HG03521 (cell line): Measurements from ENCODE around the gene GHDC.
"Not testable (repeated sequence)": the region's sequence is repeated elsewhere in the genome, so short reads cannot be mapped to it uniquely, and the experiment has no call there.

Experiments
- ATAC-seq: cut with Tn5 transposase; IDR thresholded peaks from one replicate; pipeline ENCODE4 v1.9.1; 2021; ENCODE audit warnings: mild to moderate bottlenecking, moderate library complexity; ENCODE audit not compliant: unreplicated experiment

GHDC gene

GRCh38 chr17:42193969-42194899 lies at the start of gene GHDC:
Gene GHDC, minus strand, starts transcription at chr17:42194494. Its CDS starts 913 bp downstream, at chr17:42193581.
- ATAC-seq = peak; percentile 84

GRCh38 chr17:42243493-42243982 lies 49.2 kb upstream of the GHDC start:
- ATAC-seq = no peak

- no peak for ATAC-seq
Observed at GRCh38 chr17:42241871-42242270, 47.6 kb upstream of the GHDC start.

GRCh38 chr17:42240863-42241262 lies 46.6 kb upstream of the GHDC start:
- ATAC-seq = not testable (repeated sequence)

GRCh38 chr17:42240201-42240600 lies 45.9 kb upstream of the GHDC start:
- ATAC-seq = no peak

GRCh38 chr17:42239576-42239975 lies 45.3 kb upstream of the GHDC start:
- not testable (repeated sequence) for ATAC-seq

- ATAC-seq = no peak
Observed at GRCh38 chr17:42236760-42237159, 42.5 kb upstream of the GHDC start.

- no peak for ATAC-seq
Observed at GRCh38 chr17:42233994-42234393, 39.7 kb upstream of the GHDC start.

- no peak for ATAC-seq
Observed at GRCh38 chr17:42233156-42233555, 38.9 kb upstream of the GHDC start.

GRCh38 chr17:42230225-42230624 lies 35.9 kb upstream of the GHDC start:
- ATAC-seq = no peak

GRCh38 chr17:42227849-42228700 lies 33.8 kb upstream of the GHDC start:
- no peak for ATAC-seq

- ATAC-seq = no peak
Observed at GRCh38 chr17:42225646-42226045, 31.4 kb upstream of the GHDC start.

GRCh38 chr17:42224651-42225050 lies 30.4 kb upstream of the GHDC start:
- ATAC-seq = no peak

- no peak for ATAC-seq
Observed at GRCh38 chr17:42221886-42222745, 27.8 kb upstream of the GHDC start.

- not testable (repeated sequence) for ATAC-seq
Observed at GRCh38 chr17:42219280-42219679, 25.0 kb upstream of the GHDC start.

- ATAC-seq = no peak
Observed at GRCh38 chr17:42214156-42214555, 19.9 kb upstream of the GHDC start.

- ATAC-seq = no peak
Observed at GRCh38 chr17:42212382-42212781, 18.1 kb upstream of the GHDC start.

- ATAC-seq = not testable (repeated sequence)
Observed at GRCh38 chr17:42211921-42212341, 17.6 kb upstream of the GHDC start.

GRCh38 chr17:42210046-42210445 lies 15.8 kb upstream of the GHDC start:
- ATAC-seq = no peak

GRCh38 chr17:42206153-42206612 lies 11.9 kb upstream of the GHDC start:
- ATAC-seq = not testable (repeated sequence)
